Measurements from ENCODE around the gene MTHFD2L.

GRCh38 chr4:74167585-74167984, 9.7 kb downstream of the MTHFD2L start:
- TF ChIP-seq POLR2A (IDR thresholded peaks at IDR 0.05; ENCODE audit: low read depth, low read length) (0 out of 2 replicates have a peak, but pooled peaks have one; percentile 21), POLR2AphosphoS5 (IDR thresholded peaks at IDR 0.05; ENCODE audit: low read depth, low read length) (no peak), TAF1 (IDR thresholded peaks at IDR 0.05; ENCODE audit: borderline replicate concordance, low read depth, low read length) (no peak)

All from GM12892 (cell line).